Measurements from ENCODE around the gene TRIM71. TPM values are rescaled to one million over a fixed set of nuclear protein-coding genes. Genes with fewer than 3 reads are reported as not detected.

TRIM71 gene
- total RNA-seq, 1 donor from 2014 or later: 2.2 TPM

- H3K36me3 ChIP-seq: no peaks in the 10 kb centered on the region
- ATAC-seq (no peak), DNase-seq (no peak)
- TF ChIP-seq CTCF (IDR thresholded peaks at IDR 0.05): no peak
- H3K4me3 ChIP-seq: no peak overlapping the region
- H3K4me1 ChIP-seq: peaks cover 4% of the 10 kb centered on the region
- H3K27me3 ChIP-seq: no peaks in the 10 kb centered on the region
- no peak overlapping the region for H3K27ac ChIP-seq
- no peaks in the 10 kb centered on the region for H3K9me3 ChIP-seq
- intact Hi-C loops (cut with DNase I): no loop called here
These were observed 42.7 kb downstream of the TRIM71 start for GRCh38 chr3:32860499-32860898.

GRCh38 chr3:32861681-32862080 lies 43.9 kb downstream of the TRIM71 start:
- no peak for DNase-seq

GRCh38 chr3:32862247-32862935 lies 44.6 kb downstream of the TRIM71 start:
- no peak overlapping the region for H3K4me3 ChIP-seq
- no peak overlapping the region for H3K27ac ChIP-seq
- no peak for DNase-seq
- H3K9me3 ChIP-seq: no peaks in the 10 kb centered on the region
- no peak for ATAC-seq
- no peaks in the 10 kb centered on the region for H3K36me3 ChIP-seq
- H3K4me1 ChIP-seq: peaks cover 4% of the 10 kb centered on the region
- no peaks in the 10 kb centered on the region for H3K27me3 ChIP-seq
- no peak for TF ChIP-seq CTCF (IDR thresholded peaks at IDR 0.05)
- intact Hi-C loops (cut with DNase I): no loop called here

More at GRCh38 chr3:32861681-32862080, 43.9 kb downstream of the TRIM71 start:
- H3K27ac ChIP-seq: no peak overlapping the region
- intact Hi-C loops (cut with DNase I): no loop called here
- no peak for ATAC-seq
- no peaks in the 10 kb centered on the region for H3K27me3 ChIP-seq
- H3K9me3 ChIP-seq: no peaks in the 10 kb centered on the region
- H3K4me3 ChIP-seq: no peak overlapping the region
- H3K36me3 ChIP-seq: no peaks in the 10 kb centered on the region
- TF ChIP-seq CTCF (IDR thresholded peaks at IDR 0.05): no peak
- peaks cover 4% of the 10 kb centered on the region for H3K4me1 ChIP-seq

- TF ChIP-seq CTCF (IDR thresholded peaks at IDR 0.05): no peak
- intact Hi-C loops (cut with DNase I): no loop called here
- ATAC-seq (no peak), DNase-seq (no peak)
- Histone ChIP-seq H3K4me3 (no peak overlapping the region), H3K27ac (no peak overlapping the region), H3K9me3 (no peaks in the 10 kb centered on the region), H3K4me1 (peaks cover 4% of the 10 kb centered on the region), H3K27me3 (no peaks in the 10 kb centered on the region), H3K36me3 (no peaks in the 10 kb centered on the region)
These were observed 45.2 kb downstream of the TRIM71 start for GRCh38 chr3:32862936-32863487.

- no peak overlapping the region for H3K27ac ChIP-seq
These were observed 47.6 kb downstream of the TRIM71 start for GRCh38 chr3:32865383-32865782.

More at GRCh38 chr3:32865383-32865782, 47.6 kb downstream of the TRIM71 start:
- Histone ChIP-seq H3K4me1 (peaks cover 4% of the 10 kb centered on the region), H3K9me3 (no peaks in the 10 kb centered on the region), H3K36me3 (no peaks in the 10 kb centered on the region), H3K27me3 (no peaks in the 10 kb centered on the region), H3K4me3 (no peak overlapping the region)
- no peak for TF ChIP-seq CTCF (IDR thresholded peaks at IDR 0.05)
- DNase-seq (no peak), ATAC-seq (peak; percentile 56)
- intact Hi-C loops (cut with DNase I): no loop called here
